Measurements from ENCODE around the gene CCDC187.

Gene CCDC187

DNA sequence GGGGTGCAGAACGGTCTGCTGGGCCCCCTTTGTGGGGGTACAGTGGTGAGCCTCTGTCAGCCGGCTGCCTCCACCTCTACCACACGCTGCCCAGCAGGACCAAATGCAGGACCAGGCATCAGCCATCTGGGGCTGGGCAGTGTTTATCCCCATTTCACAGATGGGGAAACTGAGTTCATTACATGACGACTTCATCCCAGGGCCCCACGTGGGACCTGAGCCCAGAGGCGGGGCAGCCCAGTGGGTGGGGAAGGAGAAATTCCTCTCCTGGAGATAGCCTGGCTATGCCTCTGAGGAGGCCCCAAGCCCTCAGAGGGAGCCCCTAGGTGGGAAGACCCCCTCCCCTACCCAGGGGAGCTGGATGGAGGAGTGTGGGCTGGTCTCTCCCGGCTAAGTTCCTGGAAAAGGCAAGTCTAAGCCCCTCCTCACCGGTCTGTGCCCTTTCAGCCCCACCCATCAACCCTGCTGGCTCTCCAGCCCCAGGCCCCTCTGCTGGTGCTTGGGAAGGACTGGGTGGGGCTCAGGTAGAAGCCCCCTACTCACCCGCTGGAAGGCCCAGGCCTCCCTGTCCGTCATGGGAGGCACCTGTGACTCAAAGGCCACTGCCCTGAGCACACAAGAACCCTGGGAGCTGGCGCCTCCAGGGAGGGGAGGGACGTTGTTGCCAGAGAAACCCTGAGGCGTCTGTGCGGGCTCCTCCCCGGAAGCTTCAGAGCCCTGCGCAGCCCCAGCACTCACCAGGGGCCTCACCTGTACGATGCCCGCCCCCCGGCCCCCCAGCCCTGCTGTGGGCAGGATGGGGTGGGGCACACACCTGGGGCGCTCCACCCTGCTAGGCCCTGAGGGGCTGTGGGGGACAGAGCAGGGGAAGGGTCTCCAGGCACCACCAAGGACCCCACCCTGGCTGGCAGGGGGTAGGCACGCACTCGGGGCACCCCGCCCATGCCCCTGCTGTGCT lies 7.4 kb upstream of the CCDC187 start:
- no peak for DNase-seq

DNA sequence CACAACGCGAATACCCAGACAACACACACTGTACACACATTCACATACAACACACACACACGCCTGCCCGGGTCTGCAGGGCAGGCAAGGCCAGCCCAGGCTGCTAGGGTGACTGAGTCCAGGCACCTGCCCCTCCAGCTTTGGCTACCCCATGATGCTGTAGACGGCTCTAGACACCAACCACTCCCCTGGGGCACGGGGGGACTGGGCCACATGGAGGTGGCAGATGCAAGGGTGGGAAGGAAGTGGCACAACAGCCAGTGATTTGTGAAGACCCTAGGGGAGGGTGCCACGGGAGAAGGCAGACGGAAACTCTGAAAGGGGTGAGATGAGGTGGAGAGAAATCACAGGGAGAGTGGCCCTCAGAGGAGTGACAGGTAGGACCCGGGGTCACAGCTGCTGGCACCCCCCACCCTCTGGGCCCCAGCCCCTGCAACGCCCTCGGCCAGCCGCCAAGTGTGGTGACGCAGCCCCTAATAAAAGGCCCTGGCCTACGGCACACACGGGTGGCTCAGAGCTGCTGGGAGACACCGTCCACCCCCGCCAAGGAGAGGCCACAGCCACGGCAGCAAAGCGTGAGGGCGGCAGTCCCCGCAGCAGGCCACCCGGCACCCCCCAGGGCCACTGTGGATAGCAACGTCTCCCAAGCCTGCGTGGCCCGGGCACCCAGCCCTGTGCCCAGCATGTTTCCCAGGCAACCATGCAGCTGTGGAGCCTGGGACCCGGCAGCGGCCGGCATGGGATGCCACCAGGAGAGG lies 6.6 kb upstream of the CCDC187 start:
- DNase-seq, result no peak

DNA sequence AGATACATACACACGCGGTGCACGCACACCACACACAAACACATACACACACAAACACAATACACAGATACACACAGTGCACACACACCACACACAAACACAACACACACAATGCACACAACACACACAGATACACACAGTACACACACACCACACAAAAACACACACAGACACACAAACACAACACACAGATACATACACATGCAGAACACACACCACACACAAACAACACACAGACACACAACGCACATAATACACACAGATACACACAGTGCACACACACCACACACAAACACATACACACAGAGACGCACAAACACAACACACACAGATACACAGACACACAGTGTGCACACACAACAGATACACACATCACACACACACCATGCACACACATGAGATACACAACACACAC lies 5.9 kb upstream of the CCDC187 start:
- no peak for DNase-seq

DNA sequence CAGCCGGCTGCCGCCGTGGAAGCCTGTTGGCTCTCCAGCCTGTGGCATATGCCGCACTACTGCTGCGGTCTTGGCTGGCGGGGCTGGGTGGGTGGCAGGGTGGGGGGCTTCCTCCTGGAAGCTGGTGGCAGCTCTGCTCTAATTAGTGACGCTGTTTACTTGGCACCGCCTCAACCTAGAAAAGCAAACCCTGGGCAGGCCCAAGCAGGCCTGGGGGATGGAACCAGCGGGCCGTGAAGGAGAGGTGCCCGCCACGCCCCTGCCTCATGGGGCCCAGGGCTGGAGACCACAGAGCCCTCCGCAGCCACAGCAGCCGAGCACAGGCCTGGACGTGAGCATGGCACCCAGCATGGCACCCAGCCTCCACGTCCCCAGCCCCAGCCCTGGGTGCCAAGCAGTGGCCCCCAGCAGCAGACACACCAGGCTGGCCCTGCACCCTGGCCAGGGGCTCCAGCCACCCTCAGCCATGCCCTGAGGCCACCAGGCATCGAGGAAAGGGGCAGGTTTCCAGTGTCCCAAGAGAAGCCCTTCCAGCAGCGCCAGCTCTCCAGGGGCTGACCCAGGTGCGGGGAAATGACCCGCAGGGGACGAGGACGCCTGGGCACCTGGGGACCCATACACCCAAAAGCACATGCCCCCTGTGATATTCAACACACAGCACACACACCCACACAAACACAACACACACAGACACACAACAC lies 5.4 kb upstream of the CCDC187 start:
- DNase-seq, result no peak

DNA sequence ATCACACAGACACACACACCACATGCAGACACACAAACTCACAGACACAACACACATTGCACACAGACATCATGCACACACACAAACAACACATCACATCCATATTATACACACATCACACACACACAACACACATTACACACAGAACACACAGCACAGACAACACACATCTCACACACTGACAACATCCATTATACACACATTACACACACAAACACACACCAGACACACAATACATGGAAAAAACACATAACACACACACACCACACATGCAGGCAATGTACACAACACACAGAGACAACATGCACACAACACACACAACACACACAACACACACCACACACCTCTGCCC lies 4.8 kb upstream of the CCDC187 start:
- DNase-seq, result no peak

DNA sequence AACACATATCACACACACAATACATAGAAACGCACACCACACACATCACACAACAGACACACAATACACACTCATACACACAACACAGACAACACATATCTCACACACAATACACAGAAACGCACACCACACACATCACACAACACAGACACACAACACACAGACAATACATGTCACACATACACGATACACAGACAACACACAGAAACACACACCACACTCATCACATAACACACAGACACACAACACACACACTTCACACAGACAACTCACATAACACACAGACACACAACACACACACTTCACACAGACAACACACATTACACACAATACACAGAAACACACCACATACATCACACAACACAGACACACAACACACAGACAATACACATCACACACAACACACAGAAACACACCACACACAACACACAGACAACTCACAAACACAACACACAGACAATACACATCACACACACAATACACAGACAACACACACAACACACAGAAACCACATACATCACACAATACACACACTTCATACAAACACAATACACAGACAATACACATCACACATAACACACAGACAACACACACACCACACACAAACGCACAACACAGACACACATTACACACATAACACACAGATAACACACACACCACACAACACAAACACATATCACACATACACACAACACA lies 4.3 kb upstream of the CCDC187 start:
- DNase-seq, result no peak

DNA sequence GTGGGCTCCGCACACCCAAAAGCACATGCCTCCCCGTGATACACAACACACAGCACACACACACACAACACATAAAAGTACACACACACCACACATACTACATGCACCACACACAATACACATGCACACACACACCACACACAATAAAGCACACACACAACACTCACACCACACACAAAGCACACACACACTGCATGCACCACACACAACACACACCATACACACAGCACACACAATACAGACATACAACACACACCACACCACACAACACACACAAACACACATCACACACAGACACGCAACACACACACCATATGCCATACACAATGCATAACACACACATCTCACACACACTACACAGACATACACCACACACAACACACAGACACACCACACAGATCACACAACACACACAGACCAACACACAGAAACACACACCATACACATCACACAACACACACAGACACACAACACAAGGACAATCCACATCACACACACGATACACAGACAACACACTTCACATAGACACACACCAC lies 3.4 kb upstream of the CCDC187 start:
- DNase-seq, result no peak

DNA sequence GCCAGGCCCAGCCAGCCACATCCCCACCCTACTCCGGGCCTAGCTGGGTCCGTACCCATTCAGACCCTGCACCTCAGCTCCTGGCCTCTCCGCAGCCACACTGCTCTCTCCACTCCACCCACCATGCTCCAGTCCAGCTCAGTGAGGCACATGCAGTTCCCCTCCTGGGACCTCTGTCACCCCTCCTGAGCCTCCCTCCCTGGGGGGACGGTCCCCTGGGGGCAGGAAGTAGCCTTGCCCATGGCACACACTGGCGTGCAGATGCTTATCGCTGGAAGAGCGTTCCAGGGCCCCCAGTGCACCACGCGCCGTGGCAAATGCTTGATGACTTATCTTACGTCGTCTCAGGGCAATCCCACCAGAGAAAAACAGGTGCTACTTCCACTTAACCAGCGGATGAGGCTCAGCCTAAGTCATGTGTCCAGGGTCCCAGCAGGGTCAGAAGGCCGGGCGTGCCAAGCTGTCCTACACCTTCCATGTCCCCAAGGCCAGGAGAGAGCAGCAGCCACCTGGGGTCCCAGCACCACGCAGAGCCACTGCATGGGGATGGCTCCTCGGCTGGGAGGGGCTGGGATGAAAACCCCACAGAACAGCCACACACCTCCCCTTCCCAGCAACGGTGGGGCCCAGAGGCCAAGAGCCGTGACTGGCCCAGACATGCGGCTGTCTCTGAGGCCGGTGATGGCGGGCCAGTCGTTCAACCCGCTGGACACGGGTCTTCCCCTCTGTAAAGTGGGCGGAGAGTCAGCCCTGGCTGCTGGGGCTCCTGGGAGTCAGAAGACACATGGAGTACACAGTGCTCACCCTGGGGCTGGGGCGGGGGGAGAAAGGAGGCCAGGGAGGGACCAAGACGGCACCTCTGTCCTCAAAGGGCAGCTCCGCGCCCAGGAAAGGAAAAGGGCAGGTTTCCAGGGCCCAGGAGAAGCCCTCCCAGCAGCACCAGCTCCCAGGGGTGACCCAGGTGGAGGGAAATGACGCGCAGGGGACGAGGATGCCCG lies 2.6 kb upstream of the CCDC187 start:
- DNase-seq, result peak; percentile 20

DNA sequence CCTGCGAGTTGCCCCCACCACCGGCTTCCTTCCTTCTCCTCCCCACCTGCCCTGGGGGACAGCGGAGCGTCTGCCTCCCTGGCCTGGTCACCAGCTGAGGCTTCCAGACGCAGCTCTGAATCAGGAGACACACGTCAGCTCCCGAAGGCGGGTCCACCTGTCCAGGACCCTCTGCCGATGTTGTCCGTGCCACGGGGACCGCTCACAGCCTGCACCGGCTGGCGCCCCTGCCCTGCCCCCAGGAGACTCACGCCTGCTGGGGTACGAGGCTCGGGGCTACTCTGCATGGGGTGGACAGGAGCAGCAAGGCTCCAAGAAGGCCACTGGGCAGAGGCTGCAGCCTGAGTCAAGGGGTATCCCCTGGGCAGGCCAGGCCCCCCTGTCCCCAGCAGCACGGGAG lies 1.9 kb upstream of the CCDC187 start:
- no peak for DNase-seq

DNA sequence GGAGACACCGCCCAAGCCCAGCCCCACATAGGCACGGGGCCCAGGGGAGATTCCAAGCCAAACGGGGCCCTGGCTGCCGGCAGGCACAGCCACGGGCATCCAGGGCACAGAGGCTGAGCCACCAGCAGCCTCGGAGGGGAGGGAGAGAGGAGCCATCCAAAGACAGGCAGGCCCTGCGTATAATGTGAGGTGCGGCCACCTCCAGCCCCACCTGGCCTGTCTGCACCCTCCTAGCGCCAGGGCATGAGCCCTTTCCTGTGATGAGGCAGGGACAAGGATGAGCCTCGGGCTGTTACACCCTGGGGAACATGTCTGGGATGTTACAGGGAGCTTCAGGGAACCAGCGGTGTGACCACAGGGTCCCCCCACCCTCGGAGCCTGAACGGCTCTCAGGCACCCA lies 1.1 kb upstream of the CCDC187 start:
- no peak for DNase-seq

DNA sequence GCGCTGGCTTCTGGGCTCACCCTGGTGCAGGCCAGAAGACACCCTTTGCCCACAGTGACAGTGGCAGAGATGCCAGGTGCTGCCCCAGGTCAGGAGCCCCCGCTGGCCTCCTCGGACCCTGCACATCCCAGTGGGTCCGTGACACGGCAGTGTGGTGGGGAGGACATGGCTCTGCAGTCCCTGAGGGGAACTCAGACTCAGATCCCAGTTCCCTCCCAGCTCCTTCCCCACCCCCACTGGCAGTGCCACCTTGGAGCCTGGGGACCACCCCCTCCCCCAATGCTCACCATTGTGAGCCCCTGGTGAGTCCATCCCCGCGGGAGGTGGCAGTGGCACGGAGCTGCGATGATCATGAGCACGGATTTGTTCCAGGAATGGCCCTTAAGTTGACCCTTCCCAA lies 562 bp upstream of the CCDC187 start:
- DNase-seq, result no peak

DNA sequence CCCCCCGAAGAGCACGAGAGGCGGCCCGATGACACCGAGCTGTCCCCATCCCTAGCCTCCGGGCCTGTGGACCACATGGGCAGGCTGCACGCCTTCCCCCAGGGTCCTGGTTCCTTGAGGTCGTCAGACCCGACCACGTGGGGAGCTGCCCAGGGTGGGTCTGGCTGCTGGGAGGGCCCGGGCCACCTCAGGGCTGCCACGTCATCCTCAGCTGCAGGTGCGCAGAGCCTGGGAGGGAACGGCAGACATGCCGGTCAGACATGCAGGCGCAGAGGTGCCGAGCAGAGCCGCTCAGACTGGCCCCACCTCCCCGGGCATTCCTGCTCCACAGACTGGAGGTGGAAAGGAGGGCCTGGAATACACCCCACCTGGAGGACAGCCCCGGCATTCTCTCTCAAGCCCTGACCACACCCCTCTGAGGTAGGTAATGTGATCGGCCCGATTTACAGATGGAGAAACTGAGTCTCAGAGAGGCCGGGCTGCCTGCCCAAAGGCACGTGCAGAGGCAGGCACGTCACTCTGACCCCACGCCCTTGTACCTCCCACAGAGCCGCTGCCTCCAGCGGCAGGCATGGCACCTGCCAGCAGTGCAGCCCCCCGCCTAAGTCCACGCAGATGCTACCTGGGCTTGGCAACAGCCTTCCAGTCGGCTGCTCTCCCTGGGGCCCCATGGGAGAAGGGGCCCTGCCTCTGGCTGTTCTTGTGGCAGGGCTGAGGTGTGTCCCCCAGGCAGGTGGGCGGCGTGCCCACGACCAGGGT lies 649 bp downstream of the CCDC187 start:
- DNase-seq, result no peak

DNA sequence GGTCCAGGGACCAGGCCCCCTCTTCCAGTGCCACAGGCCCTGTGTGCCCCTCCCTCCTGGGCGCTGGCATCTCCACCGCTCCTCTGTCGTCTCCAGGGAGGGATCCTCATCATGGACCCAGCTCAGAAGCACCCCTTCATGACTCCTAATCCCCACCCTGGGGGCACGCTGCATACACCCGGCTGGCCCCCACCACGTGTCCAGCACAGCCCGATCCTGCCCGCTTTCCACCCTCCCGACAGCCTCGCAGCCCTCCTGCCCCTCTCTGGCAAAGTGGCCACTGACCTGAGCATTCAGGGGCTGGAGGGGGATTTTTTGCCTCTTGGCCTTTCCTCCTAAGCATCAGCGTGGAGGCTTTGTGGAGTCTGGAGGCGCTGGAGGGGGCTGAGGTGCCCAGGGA lies 1.4 kb downstream of the CCDC187 start:
- no peak for DNase-seq

DNA sequence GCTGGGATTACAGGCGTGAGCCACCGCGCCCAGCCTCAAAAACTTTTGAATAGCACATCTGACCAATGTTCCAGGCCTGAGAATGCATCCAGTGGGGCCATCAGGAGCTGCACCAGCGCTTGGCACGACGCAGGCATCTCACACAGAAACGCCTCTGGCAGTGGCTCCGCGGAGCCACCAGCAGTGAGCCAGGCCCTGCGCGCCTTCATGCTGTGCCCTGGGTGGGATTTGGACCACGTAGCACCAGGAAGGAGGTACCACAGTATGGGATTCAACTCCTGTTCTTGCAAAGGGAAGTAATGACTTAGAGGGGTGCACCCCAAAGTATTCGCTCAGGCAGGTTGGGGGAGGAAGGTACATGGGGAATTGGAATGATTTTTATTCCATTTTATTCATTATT lies 3.0 kb downstream of the CCDC187 start:
- no peak for DNase-seq

DNA sequence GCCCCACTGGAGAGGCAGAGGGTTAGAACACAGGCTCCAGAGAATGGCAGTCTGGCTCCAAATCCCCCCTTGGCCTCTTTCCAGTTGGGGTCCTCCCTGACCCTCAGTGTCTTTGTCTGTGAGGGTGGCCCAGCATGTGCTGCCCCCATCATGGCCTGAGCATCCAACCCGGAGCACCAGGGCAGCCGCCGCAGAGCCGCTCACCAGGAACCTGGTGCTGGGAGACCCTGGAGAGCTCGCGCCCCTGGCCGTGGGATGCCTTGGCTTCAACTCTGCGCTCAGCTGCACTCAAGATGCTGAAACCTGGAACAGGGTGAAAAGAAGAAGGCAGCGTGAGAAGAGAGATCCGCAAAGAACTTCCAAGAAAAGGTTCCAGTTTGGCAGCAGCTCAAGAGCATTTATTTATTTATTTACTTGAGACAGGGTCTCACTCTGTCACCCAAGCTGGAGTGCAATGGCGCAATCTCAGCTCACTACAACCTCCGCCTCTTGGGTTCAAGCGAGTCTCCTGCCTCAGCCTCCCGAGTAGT lies 3.8 kb downstream of the CCDC187 start:
- no peak for DNase-seq

DNA sequence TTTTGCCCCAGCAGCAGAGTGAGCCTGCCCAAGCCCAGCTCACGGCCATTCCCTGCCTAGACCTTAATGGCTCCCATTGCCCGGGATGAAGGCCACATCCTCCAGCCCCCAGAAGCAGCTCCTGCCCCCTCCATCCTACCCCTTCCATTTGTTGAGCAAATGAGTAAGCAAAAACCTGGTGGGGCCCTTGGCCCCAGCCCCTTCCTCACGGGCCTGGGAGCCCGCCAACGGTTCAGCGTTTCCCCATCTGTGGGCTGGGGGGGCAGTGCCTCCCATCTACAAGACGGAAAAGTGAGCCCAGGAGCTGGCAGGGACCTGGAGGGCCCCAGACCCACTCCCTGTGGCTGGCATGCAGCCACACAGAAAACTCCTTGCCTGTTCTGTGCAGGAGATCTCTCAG lies 4.4 kb downstream of the CCDC187 start:
- DNase-seq, result no peak

DNA sequence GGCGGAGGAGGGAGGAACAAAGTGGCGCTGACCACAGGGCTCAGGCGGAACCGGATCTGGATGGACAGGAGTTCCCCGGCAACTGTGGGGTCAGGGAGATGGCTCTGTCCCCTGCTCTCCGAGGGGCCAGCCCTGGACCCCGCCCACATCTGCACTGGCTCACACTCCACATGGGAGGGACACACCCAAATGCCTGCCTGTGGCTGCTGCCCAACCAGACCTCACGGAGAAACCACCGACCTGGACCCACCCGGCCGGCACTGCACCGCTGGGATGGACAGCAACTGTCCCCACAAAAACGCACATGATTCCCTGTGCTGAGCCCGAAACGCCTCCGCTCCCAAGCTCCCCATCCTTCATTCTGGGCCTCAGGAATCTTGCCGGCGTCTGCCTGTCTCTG lies 4.8 kb downstream of the CCDC187 start:
- no peak for DNase-seq

DNA sequence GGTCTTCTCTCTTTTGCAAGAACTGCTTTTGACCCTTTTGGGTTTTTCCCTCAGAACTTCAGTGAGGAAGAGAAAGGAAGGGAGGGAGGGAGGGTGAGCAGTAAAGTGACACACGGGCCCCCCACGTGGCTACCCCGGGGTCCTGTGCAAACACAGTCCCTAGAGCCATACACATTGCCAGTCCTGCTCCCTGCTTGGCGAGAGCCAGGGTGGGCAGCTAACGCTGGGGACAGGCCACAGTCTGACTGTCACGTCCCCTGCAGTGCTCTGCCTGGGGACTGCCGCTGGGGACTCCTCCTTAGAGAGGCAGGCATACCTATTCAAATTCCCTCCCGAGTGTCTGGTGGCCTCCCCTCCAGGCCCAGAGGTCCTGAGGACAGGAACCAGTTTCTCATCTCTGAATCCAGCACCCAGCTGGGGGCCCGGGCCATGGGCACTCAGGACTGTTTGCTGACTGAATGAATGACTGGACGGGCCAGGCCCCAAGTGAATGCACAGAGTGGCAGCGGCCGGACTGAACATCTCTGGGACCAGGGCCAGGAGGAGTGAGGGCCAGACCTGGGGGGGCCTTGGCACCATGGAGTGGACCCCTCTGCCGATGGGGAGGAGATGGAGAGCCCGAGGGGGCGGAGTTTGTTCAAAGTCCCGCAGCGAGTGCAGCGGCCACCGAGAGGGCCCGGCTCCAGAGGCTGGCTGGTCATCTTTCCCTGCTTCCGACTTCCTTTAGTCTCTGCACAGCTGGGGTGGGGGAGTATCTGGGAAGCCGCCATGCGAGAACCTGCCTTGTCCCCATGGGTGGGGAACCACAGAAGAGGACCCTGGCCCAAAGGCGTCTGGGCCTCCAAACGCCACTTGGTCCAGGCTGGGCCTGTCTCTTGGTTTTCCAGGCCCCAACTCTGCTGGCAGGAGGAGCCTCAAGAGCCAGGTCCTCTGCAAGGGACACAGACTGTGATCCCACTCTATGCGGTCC lies 5.8 kb downstream of the CCDC187 start:
- DNase-seq, result no peak

DNA sequence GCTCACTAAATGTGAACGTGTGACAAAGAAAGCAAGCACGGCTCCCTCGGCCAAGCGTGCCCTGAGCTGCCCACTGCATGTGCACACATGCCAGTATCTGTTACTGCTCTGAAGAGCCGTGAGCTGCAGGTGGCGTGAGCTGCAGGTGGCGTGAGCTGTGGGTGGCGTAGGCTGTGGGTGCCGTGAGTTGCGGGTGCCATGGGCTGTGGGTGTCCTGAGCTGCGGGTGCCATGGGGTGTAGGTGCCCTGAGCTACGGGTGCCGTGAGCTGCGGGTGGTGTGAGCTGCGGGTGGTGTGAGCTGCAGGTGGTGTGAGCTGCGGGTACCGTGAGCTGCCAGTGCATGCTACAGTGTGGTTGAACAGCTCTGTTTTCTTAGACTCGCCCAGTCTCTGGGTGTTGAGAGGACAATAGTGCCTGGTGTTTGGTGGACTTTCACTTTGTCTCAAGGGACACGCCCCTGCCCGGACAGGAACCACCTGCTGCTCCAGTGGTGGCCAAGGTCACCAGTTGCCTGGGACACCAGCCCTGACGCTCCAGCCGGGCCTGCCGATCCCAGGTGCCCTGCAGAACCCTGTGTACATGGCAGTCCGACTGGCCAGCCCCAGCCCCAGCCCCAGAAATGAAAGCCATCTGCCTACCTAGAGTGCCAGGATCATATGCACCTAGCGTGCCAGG lies 6.7 kb downstream of the CCDC187 start:
- DNase-seq, result no peak
